Body of pancreas (tissue), 4 donors: ENCODE measurements around the gene ADAMTS17.

ENCODE experiments used
- POLR2A ChIP-seq, 3 donors: fragments of 450-650 bp; IDR thresholded peaks; one replicate each; pipeline ENCODE4 v1.6.1; 2016; ENCODE audit warnings: antibody characterized with exemption in 3 of 3, mild to moderate bottlenecking in 2 of 3
- TF ChIP-seq, protein P1 (sequence below), 7 experiments: fragments of 450-650 bp in 4 of 7; fragments of 200-600 bp in 3 of 7; sonication (generic) in 3 of 7; IDR thresholded peaks; one replicate each; pipeline ENCODE4 v1.5.1; 2016 to 2019; ENCODE audit warnings: antibody characterized with exemption in 7 of 7

DNA sequence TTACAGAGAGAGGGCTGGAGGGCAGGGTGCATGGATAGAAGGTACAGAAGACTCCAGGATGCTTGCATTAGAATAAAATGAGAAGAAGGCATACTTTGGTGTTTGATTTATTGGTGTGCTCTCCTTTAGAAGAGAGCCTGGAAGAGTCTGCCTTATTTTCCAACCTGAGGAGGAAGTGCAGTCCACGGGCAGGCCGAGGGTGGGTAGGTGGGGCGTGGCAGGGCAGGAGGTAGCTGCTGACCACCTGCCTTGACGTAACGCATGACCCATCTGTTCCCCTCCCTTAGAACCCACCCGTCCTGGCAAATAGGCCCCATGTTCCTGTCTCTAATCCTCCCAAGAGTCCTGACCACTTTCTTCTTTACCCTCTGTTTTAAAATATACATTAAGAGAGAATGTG, 386.2 kb downstream of the ADAMTS17 start:
- TF ChIP-seq POLR2A (IDR thresholded peaks at IDR 0.05), result no peak
- TF ChIP-seq, protein P1, sequence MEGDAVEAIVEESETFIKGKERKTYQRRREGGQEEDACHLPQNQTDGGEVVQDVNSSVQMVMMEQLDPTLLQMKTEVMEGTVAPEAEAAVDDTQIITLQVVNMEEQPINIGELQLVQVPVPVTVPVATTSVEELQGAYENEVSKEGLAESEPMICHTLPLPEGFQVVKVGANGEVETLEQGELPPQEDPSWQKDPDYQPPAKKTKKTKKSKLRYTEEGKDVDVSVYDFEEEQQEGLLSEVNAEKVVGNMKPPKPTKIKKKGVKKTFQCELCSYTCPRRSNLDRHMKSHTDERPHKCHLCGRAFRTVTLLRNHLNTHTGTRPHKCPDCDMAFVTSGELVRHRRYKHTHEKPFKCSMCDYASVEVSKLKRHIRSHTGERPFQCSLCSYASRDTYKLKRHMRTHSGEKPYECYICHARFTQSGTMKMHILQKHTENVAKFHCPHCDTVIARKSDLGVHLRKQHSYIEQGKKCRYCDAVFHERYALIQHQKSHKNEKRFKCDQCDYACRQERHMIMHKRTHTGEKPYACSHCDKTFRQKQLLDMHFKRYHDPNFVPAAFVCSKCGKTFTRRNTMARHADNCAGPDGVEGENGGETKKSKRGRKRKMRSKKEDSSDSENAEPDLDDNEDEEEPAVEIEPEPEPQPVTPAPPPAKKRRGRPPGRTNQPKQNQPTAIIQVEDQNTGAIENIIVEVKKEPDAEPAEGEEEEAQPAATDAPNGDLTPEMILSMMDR (IDR thresholded peaks at IDR 0.05), result no peak
